CD4-positive, alpha-beta T cell (primary cell): ENCODE measurements around the gene UNC13D. TPM values are rescaled to one million over a fixed set of nuclear protein-coding genes. Genes with fewer than 3 reads are reported as not detected.

ENCODE experiments used
- ATAC-seq: fragments of 200-7000 bp; cut with Tn5 transposase; one replicate; pipeline ENCODE4 v1.10.0; 2022; ENCODE audit warnings: mild to moderate bottlenecking; ENCODE audit not compliant: poor library complexity
- CTCF ChIA-PET: fragments of 350-600 bp; sonication (Branson Sonifier 250); formaldehyde crosslinking; loops from one replicate; lab custom pipeline; 2021; ENCODE audit warnings: antibody characterized with exemption, inconsistent platforms; lab: Charles Lee
- POLR2A ChIA-PET: fragments of 350-600 bp; sonication (Branson Sonifier 250); formaldehyde crosslinking; loops from one replicate; lab custom pipeline; 2021; ENCODE audit warnings: antibody characterized with exemption, inconsistent platforms; lab: Charles Lee
- DNase-seq, 14 experiments: peaks; one replicate each; pipeline ENCODE4 v3.0.0-alpha.2; 2013 to 2020; ENCODE audit warnings: mixed read lengths in 2 of 14
- H3K27ac ChIP-seq, 2 donors: one replicate each; pipeline versions ENCODE4 v1.5.1 to v1.7.0; 2013; ENCODE audit warnings: low read length in 2 of 2, low read depth in 1 of 2, mild to moderate bottlenecking in 1 of 2
- H3K27me3 ChIP-seq, 2 experiments: 1 replicate in 1 of 2; 2 replicates in 1 of 2; pipeline versions ENCODE4 v1.6.1 to v1.7.0; 2013; ENCODE audit warnings: low read length in 2 of 2, control low read depth in 1 of 2, mild to moderate bottlenecking in 1 of 2, moderate library complexity in 1 of 2; ENCODE audit not compliant: insufficient read depth in 2 of 2, control insufficient read depth in 1 of 2
- H3K36me3 ChIP-seq: one replicate; pipeline ENCODE4 v1.6.1; 2013; ENCODE audit warnings: low read length, control low read depth; ENCODE audit not compliant: insufficient read depth
- H3K4me1 ChIP-seq: one replicate; pipeline ENCODE4 v1.6.1; 2013; ENCODE audit warnings: low read length, control low read depth; ENCODE audit not compliant: insufficient read depth
- H3K4me3 ChIP-seq: one replicate; pipeline ENCODE4 v1.5.1; 2013; ENCODE audit warnings: mild to moderate bottlenecking, low read length, moderate library complexity
- H3K9me3 ChIP-seq, 2 experiments: 1 replicate in 1 of 2; 2 replicates in 1 of 2; pipeline versions ENCODE4 v1.6.1 to v1.7.0; 2013; ENCODE audit warnings: low read length in 2 of 2, mild to moderate bottlenecking in 2 of 2, control low read depth in 1 of 2, moderate library complexity in 1 of 2; ENCODE audit not compliant: control insufficient read depth in 1 of 2, insufficient read depth in 1 of 2
- H3K27ac Mint-ChIP-seq: one replicate; pipeline ENCODE4 v1.8.0; 2020; ENCODE audit warnings: mixed read lengths
- H3K27me3 Mint-ChIP-seq: one replicate; pipeline ENCODE4 v1.8.0; 2021; ENCODE audit warnings: mixed read lengths
- H3K36me3 Mint-ChIP-seq: one replicate; pipeline ENCODE4 v1.8.0; 2021; ENCODE audit warnings: low read depth, mixed read lengths
- H3K4me1 Mint-ChIP-seq: one replicate; pipeline ENCODE4 v1.8.0; 2021; ENCODE audit warnings: low read depth, mixed read lengths
- H3K4me3 Mint-ChIP-seq: one replicate; pipeline ENCODE4 v1.8.0; 2020; ENCODE audit warnings: mild to moderate bottlenecking, mixed read lengths
- H3K9me3 Mint-ChIP-seq: one replicate; pipeline ENCODE4 v1.8.0; 2020; ENCODE audit warnings: mixed read lengths
- CTCF ChIP-seq: fragments of 200-600 bp; IDR thresholded peaks from one replicate; pipeline ENCODE4 v1.8.0; 2022; ENCODE audit warnings: antibody characterized with exemption, mild to moderate bottlenecking
- intact Hi-C, 2 experiments: fragments of 100-400 bp; cut with DNase I in 1 of 2; cut with micrococcal nuclease in 1 of 2; formaldehyde crosslinking; loops; one replicate each; pipeline versions ENCODE4 v1.15.1 to v1.9.0; 2023 to 2025; cut with DNase I, micrococcal nuclease
- total RNA-seq, 174 experiments: library from RNA in 2 of 174; stranded (reverse) in 2 of 174; gene quantifications; one replicate each; pipeline ENCODE4 v1.2.3 and lab custom pipeline; 2021 to 2026

The UNC13D gene
- total RNA-seq, 2 experiments from 2014 or later = 110 to 112 TPM

GRCh38 chr17:75875940-75876189, 31.7 kb upstream of the UNC13D start:
- Mint-ChIP-seq H3K36me3 (peaks cover 5% of the 10 kb centered on the region), H3K27ac (peak overlapping the region; percentile 91), H3K9me3 (no peaks in the 10 kb centered on the region), H3K4me1 (peaks cover 50% of the 10 kb centered on the region), H3K27me3 (no peaks in the 10 kb centered on the region), H3K4me3 (peak overlapping the region; percentile 91)
- no peak for TF ChIP-seq CTCF
- ChIA-PET POLR2A (interaction anchor here (0.6 to 10.9 kb wide), 21 partner anchors 11 to 796 kb away, joined by 3 to 230 read pairs (median 5); partner anchors contain the start of genes FBF1, GALK1, TRIM65 and UNC13D), CTCF (interaction anchor here (0.6 to 4.8 kb wide), 9 partner anchors 11 to 73 kb away, joined by 3 to 50 read pairs (median 5); partner anchors contain the start of genes TRIM65, UNC13D and WBP2)
- peaks cover 6% of the 10 kb centered on the region for H3K36me3 ChIP-seq
- no peaks in the 10 kb centered on the region for H3K9me3 ChIP-seq
- ATAC-seq (no peak), DNase-seq (no peak)
- intact Hi-C loops = loop anchor here (2.0 to 5.0 kb wide), 3 partner anchors 19 to 34 kb away; partner anchors contain the start of genes TRIM65 (in 1 of the 2) and UNC13D (in 1 of the 2)
- H3K4me3 ChIP-seq = peak overlapping the region; percentile 60
- H3K27me3 ChIP-seq = no peaks in the 10 kb centered on the region
- H3K4me1 ChIP-seq = peaks cover 58% of the 10 kb centered on the region
- peak overlapping the region; percentile 66 to 70 for H3K27ac ChIP-seq

- peak overlapping the region; percentile 91 for H3K4me3 Mint-ChIP-seq
- no peaks in the 10 kb centered on the region for H3K9me3 Mint-ChIP-seq
- ATAC-seq = no peak
- Histone ChIP-seq H3K4me1 (peaks cover 58% of the 10 kb centered on the region), H3K27ac (peak overlapping the region; percentile 66 to 70), H3K9me3 (no peaks in the 10 kb centered on the region), H3K36me3 (peaks cover 6% of the 10 kb centered on the region), H3K27me3 (no peaks in the 10 kb centered on the region), H3K4me3 (peak overlapping the region; percentile 60)
- intact Hi-C loops = loop anchor here in 1 of 2 experiments (5.0 kb wide), 1 partner anchor 33 kb away; the partner anchor contains the start of gene UNC13D
- no peak for TF ChIP-seq CTCF
- POLR2A ChIA-PET = interaction anchor here (0.8 to 10.9 kb wide), 21 partner anchors 11 to 797 kb away, joined by 3 to 230 read pairs (median 5); partner anchors contain the start of genes FBF1, GALK1, MIF4GD and TRIM65
- H3K27ac Mint-ChIP-seq = peak overlapping the region; percentile 91
- CTCF ChIA-PET = interaction anchor here (0.6 to 4.8 kb wide), 9 partner anchors 11 to 74 kb away, joined by 3 to 50 read pairs (median 5); partner anchors contain the start of genes TRIM65, UNC13D and WBP2
- peak in 1 of 14 experiments; percentile 35 for DNase-seq
- H3K27me3 Mint-ChIP-seq = no peaks in the 10 kb centered on the region
- peaks cover 55% of the 10 kb centered on the region for H3K4me1 Mint-ChIP-seq
- peaks cover 5% of the 10 kb centered on the region for H3K36me3 Mint-ChIP-seq
These were observed 31.2 kb upstream of the UNC13D start for GRCh38 chr17:75875182-75875939.

GRCh38 chr17:75874323-75875181, 30.3 kb upstream of the UNC13D start:
- TF ChIP-seq CTCF = no peak
- ChIA-PET CTCF (interaction anchor here (1.4 to 3.8 kb wide), 4 partner anchors 10 to 26 kb away, joined by 5 to 16 read pairs (median 8); partner anchors contain the start of gene WBP2), POLR2A (interaction anchor here (1.0 to 10.9 kb wide), 5 partner anchors 20 to 604 kb away, joined by 3 to 230 read pairs (median 17); partner anchors contain the start of genes MIF4GD, TRIM65, UNK and WBP2)
- Mint-ChIP-seq H3K4me3 (peak overlapping the region; percentile 54), H3K27ac (peak overlapping the region; percentile 10), H3K9me3 (no peaks in the 10 kb centered on the region), H3K36me3 (peaks cover 5% of the 10 kb centered on the region), H3K4me1 (peaks cover 55% of the 10 kb centered on the region), H3K27me3 (no peaks in the 10 kb centered on the region)
- H3K9me3 ChIP-seq = no peaks in the 10 kb centered on the region
- peaks cover 6% of the 10 kb centered on the region for H3K36me3 ChIP-seq
- no peak overlapping the region for H3K4me3 ChIP-seq
- no peak overlapping the region for H3K27ac ChIP-seq
- peak in 1 of 14 experiments; percentile 33 for DNase-seq
- peaks cover 58% of the 10 kb centered on the region for H3K4me1 ChIP-seq
- no peaks in the 10 kb centered on the region for H3K27me3 ChIP-seq
- intact Hi-C loops = loop anchor here in 1 of 2 experiments (5.0 kb wide), 1 partner anchor 32 kb away; the partner anchor contains the start of gene UNC13D
- no peak for ATAC-seq
